Measurements from ENCODE around the gene ST7. TPM values are rescaled to one million over a fixed set of nuclear protein-coding genes. Genes with fewer than 3 reads are reported as not detected.

ST7 gene
- total and polyA plus RNA-seq, 2 donors from 2014 or later = 21.5 to 29.8 TPM

- Histone ChIP-seq H3K27me3 (ENCODE audit: control insufficient read depth, insufficient read depth, low read length) (no peaks in the 10 kb centered on the region), H3K9me3 (ENCODE audit: control insufficient read depth in 2 of 3, insufficient read depth in 1 of 3, low read length in 3 of 3) (no peaks in the 10 kb centered on the region), H3K4me3 (ENCODE audit: low read length in 3 of 3) (no peak overlapping the region), H3K9ac (ENCODE audit: low read length in 3 of 3) (no peak overlapping the region), H3K4me1 (ENCODE audit: control insufficient read depth in 2 of 3, insufficient read depth in 2 of 3, low read depth in 1 of 3, low read length in 3 of 3) (peaks cover 0 to 3% (median 2%) of the 10 kb centered on the region in 3 donors), H3K36me3 (ENCODE audit: control insufficient read depth in 2 of 3, insufficient read depth in 3 of 3, low read length in 3 of 3) (no peaks in the 10 kb centered on the region), H3K27ac (ENCODE audit: low read depth in 2 of 2, low read length in 2 of 2) (no peak overlapping the region)
- DNase-seq = peak in 1 of 5 donors; percentile 20
- intact Hi-C loops (cut with DNase I) = no loop called here
- FAIRE-seq = no peak
- TF ChIP-seq CTCF (IDR thresholded peaks at IDR 0.05; ENCODE audit: borderline replicate concordance, extremely low read depth, insufficient read depth) = no peak
Observed at GRCh38 chr7:117017702-117018266, 64.5 kb downstream of the ST7 start.

- no peak for DNase-seq
- peaks cover 0 to 3% (median 2%) of the 10 kb centered on the region in 3 donors for H3K4me1 ChIP-seq (ENCODE audit: control insufficient read depth in 2 of 3, insufficient read depth in 2 of 3, low read depth in 1 of 3, low read length in 3 of 3)
- no peak for FAIRE-seq
- no peak overlapping the region for H3K4me3 ChIP-seq (ENCODE audit: low read length in 3 of 3)
- intact Hi-C loops (cut with DNase I) = no loop called here
- no peaks in the 10 kb centered on the region for H3K27me3 ChIP-seq (ENCODE audit: control insufficient read depth, insufficient read depth, low read length)
- no peaks in the 10 kb centered on the region for H3K9me3 ChIP-seq (ENCODE audit: control insufficient read depth in 2 of 3, insufficient read depth in 1 of 3, low read length in 3 of 3)
- no peak overlapping the region for H3K27ac ChIP-seq (ENCODE audit: low read depth in 2 of 2, low read length in 2 of 2)
- no peak for TF ChIP-seq CTCF (IDR thresholded peaks at IDR 0.05; ENCODE audit: borderline replicate concordance, extremely low read depth, insufficient read depth)
- no peaks in the 10 kb centered on the region for H3K36me3 ChIP-seq (ENCODE audit: control insufficient read depth in 2 of 3, insufficient read depth in 3 of 3, low read length in 3 of 3)
- no peak overlapping the region for H3K9ac ChIP-seq (ENCODE audit: low read length in 3 of 3)
Observed at GRCh38 chr7:117018713-117019112, 65.4 kb downstream of the ST7 start.

- Histone ChIP-seq H3K9ac (ENCODE audit: low read length in 3 of 3) (no peak overlapping the region), H3K27ac (ENCODE audit: low read depth in 2 of 2, low read length in 2 of 2) (no peak overlapping the region), H3K4me1 (ENCODE audit: control insufficient read depth in 2 of 3, insufficient read depth in 2 of 3, low read depth in 1 of 3, low read length in 3 of 3) (peaks cover 0 to 3% (median 2%) of the 10 kb centered on the region in 3 donors), H3K36me3 (ENCODE audit: control insufficient read depth in 2 of 3, insufficient read depth in 3 of 3, low read length in 3 of 3) (no peaks in the 10 kb centered on the region), H3K27me3 (ENCODE audit: control insufficient read depth, insufficient read depth, low read length) (no peaks in the 10 kb centered on the region), H3K4me3 (ENCODE audit: low read length in 3 of 3) (peak overlapping the region in 1 of 3 donors; percentile 3), H3K9me3 (ENCODE audit: control insufficient read depth in 2 of 3, insufficient read depth in 1 of 3, low read length in 3 of 3) (no peaks in the 10 kb centered on the region)
- DNase-seq = no peak
- TF ChIP-seq CTCF (IDR thresholded peaks at IDR 0.05; ENCODE audit: borderline replicate concordance, extremely low read depth, insufficient read depth) = no peak
- intact Hi-C loops (cut with DNase I) = no loop called here
- FAIRE-seq = no peak
Observed at GRCh38 chr7:117019287-117019686, 66.0 kb downstream of the ST7 start.

Measured in kidney (tissue), 14 donors.